ENCODE data around the gene RBPJL. TPM values are rescaled to one million over a fixed set of nuclear protein-coding genes. Genes with fewer than 3 reads are reported as not detected.

RBPJL gene
- total RNA-seq = not detected in 2 replicates

DNA sequence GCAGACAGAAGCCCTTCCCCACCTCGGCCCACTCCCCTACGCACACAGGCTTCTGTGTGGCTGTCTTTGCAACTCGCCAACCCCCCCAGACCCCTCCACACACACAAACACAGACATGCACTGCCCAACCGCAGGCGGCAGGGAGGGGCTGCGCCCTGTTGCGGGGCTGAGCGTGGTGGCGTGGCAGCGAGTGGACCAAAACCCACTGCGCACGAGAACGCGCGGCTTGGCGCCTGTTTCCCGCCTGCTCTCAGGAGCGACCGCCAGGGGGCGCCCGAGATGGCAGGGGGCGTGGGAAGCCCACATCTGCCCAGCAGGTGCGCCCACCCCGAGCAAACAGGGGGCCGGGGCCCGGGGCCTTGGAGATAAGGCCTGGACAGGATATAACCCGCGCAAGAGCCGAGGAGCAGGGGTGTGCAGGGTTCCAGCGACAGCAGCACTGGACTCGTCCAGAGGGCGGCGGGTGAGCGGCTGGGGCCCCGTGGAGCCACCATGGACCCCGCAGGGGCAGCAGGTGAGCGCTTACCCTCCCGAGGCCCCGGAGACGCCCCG, at the start of gene RBPJL:
Gene RBPJL (plus strand): TSS at position 410 of the 552 bp plus-strand sequence. CDS start 83 bp downstream, at position 493.
- no peak for DNase-seq (ENCODE audit: low read depth, low spot score)

GRCh38 chr20:45257161-45257560, 49.5 kb upstream of the RBPJL start:
- DNase-seq (ENCODE audit: low read depth, low spot score) = no peak

- DNase-seq (ENCODE audit: low read depth, low spot score) = no peak
These were observed 48.9 kb upstream of the RBPJL start for GRCh38 chr20:45257711-45258110.

DNA sequence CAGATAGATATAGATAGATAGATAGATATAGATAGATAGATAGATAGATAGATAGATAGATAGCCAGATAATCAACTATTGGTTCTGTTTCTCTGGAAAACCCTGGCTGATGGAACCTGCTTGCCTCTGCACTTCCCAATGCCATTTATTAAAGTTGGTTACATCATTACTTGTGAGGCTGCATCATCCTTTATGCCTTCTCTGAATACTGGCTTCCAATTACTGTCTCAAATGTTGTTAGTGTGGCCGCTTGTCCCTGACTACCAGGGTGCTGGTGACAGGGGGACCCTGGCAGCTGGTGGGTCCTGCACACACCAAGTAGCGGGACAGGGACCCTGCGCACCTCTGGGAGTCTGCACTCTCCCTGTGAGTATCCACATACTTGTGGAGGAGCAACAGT, 48.4 kb upstream of the RBPJL start:
- DNase-seq (ENCODE audit: low read depth, low spot score) = no peak

GRCh38 chr20:45258664-45259063, 48.0 kb upstream of the RBPJL start:
- DNase-seq (ENCODE audit: low read depth, low spot score) = no peak

- DNase-seq (ENCODE audit: low read depth, low spot score) = no peak
These were observed 42.9 kb upstream of the RBPJL start for GRCh38 chr20:45263556-45264266.

DNA sequence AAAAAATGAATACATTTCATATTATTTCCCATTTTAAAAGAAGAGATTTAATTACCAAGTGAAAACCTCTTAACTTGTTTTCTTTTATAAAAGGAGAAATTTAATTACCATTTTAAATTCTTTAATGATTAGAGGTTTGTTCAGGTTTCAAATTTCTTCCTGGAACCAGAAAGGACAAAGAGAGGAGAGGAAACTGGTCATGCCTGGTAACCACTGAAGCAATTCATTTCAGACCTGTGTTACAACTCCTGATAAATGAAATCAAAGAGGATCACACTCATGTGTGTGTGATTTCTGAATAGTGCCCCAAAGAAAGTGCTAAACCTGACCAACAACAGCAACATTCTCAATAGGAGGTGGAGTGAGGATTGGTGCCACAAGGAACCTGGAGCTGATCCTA, 39.7 kb upstream of the RBPJL start:
- no peak for DNase-seq (ENCODE audit: low read depth, low spot score)

DNA sequence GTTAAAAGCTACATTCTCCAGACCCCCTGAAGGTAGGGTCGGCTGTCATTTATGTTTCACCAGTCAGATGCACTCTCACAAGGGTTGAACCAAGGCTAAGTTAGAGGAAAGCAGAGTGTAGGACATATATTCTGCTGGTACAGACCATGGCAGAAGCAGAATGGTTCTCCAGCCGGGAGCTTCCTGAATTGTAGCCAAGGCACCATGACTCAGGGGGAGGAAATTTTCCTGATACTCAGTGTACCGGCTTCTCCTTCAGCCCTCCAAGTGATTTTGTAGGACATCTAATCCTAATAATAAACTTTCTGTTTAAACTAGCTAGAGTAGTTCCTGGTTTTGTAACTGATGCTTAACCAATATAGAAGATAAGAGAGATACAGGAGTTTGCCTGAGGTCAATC, 38.1 kb upstream of the RBPJL start:
- no peak for DNase-seq (ENCODE audit: low read depth, low spot score)

DNA sequence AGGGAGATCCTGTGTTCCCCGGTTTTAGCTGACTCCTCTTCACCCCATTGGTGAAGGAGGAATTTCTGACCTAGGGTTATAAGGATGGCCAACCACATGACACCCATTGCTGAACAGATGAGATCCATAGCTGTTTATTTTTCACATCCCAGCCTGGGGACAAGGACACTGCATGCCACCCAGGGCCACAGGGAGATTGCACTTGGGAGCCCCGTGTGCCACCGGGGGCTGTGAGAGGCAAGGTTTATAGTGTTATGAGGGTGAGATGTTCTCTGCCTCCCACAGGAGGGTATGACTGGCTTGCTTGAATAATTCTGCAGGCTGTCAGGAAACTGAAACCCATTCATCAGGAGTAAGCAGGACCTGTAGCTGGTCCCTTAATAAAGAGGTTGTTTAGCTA, 37.6 kb upstream of the RBPJL start:
- DNase-seq (ENCODE audit: low read depth, low spot score) = no peak

DNA sequence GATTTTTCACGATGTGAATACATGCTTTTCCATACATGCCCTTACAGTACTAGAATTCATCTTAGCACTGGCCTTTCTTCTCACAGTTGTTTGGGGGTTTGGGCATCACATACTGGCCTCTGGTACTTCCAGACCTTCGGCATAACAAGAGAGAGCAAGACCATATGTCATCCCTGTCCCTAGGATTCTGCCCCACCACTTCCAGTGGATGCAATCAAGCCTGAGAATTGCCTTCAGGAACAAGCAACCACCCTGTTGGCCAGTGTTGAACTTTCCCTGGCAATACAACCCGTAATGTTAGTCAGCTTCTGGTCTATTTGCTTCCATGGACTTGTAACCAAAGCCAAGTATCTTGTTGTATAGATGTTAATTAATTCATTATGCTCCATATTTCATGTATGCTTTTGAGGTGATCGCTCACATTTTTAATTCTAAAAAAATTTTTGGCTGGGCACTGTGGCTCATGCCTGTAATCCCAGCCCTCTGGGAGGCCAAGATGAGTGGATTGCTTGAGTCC, 36.8 kb upstream of the RBPJL start:
- DNase-seq (ENCODE audit: low read depth, low spot score) = no peak

GRCh38 chr20:45275338-45275737, 31.3 kb upstream of the RBPJL start:
- no peak for DNase-seq (ENCODE audit: low read depth, low spot score)

DNA sequence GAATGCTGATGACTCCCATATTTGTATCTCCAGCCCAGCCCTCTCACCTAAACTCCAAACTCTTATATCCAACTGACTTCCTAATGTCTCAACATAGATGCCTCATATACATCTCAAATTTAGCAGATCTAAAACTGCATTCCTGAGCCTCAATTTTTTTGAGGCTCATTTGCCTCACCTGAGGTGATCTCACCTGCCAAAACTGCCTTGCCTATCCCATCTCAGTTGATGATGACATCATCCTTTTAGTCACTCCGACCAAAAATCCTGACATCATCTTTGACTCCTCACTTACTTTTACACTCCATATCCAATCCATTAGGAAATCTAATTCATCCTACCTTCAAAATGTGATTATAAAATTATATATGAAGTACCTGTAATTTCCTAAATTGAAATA, 26.6 kb upstream of the RBPJL start:
- no peak for DNase-seq (ENCODE audit: low read depth, low spot score)

DNA sequence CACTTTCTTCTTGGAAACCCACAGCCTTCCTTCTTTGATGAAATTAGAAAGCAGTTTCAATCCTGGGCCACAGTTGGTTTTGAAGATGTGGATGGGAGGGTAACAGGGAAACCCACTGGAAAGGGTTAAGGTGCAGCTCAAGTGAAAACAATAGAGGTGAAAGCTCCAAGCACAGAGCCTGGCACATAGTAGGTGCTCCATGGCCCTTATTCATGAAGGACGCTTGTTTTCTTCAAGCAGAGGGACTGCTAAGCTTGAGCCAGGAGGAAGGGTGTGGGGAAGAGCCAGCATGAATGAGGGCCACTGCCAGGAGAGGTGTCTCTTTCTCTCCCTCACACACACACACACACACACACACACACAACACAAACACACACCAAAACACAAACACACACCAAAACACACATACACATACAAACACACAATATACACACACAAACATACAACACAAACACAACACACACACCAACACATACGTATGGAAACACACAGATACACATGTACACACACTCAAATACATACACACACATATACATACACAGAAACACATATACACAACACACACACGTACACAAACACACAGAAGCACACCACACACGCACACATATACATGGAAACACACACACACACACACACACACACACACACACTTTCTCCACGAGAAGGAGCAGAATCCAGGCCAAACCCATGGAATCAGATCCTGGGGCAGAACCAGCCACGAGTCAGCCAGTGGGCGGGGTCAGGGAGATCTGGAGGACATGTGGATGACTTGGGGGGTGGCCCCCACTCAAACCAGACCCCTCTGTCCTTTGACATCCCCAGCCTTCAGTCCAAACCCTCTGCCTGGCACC, 23.7 kb upstream of the RBPJL start:
- no peak for DNase-seq (ENCODE audit: low read depth, low spot score)

DNA sequence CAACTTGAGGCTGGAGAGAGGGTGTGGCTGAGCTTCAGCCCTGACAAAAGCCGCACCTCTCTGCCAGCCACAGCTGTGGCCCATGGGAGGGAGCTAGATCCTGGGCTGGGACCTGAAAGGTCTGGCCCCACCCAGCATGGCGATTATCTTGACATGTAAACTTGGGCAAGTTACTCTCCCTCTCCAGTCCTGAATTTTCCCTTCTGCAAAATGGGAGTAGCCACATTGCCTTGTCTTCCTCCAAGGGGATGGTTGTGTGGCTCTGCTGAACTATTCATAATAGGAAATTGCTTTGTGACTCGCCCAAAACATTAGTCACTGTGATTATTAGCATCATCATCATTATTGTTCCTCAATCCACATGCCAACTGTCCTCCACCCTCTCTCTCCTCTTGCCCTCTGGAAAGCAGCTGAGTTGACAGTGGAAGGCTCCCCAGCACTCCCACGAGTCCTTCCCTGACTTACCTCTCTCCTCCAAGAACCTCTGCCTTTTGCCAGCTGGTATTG, 23.0 kb upstream of the RBPJL start:
- no peak for DNase-seq (ENCODE audit: low read depth, low spot score)

DNA sequence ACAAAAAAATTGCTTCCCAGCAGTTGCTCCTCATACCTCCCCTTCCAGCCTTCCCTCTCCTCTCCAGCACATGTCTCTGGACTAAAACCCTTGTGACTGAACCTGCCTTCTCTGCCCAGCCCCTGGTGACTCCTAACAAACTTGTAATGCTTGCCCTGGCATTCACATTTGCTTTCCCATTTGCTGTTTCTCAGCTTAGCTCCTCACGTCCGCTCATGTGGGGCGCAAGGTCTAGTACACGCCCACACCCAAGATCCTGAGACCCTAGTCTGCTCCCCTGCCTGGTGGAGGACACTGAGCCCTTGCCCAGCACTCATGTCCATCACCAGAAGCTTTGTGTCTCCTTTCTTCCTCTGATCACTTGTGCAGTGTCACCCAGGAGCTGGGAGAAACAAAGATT, 18.3 kb upstream of the RBPJL start:
- DNase-seq (ENCODE audit: low read depth, low spot score) = no peak

DNA sequence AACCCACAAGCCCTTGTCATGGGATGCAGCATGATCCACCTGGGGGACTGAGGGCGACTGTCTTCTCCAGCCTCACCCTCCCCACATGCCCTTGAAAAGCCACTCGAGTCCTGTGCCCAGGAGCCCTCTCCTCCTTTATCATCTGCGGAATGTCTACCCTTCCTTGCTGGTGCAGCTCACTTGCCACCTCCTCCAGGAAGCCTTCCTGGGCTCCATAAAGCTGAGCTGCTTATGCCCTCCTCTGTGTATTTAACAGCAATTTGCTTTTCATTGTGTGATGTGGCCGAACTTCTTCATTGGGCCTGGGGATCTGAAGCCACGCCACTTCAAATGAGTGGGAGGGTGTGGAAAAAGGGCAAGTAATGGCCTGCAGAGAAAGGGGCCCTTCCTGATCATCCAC, 17.8 kb upstream of the RBPJL start:
- DNase-seq (ENCODE audit: low read depth, low spot score) = no peak

DNA sequence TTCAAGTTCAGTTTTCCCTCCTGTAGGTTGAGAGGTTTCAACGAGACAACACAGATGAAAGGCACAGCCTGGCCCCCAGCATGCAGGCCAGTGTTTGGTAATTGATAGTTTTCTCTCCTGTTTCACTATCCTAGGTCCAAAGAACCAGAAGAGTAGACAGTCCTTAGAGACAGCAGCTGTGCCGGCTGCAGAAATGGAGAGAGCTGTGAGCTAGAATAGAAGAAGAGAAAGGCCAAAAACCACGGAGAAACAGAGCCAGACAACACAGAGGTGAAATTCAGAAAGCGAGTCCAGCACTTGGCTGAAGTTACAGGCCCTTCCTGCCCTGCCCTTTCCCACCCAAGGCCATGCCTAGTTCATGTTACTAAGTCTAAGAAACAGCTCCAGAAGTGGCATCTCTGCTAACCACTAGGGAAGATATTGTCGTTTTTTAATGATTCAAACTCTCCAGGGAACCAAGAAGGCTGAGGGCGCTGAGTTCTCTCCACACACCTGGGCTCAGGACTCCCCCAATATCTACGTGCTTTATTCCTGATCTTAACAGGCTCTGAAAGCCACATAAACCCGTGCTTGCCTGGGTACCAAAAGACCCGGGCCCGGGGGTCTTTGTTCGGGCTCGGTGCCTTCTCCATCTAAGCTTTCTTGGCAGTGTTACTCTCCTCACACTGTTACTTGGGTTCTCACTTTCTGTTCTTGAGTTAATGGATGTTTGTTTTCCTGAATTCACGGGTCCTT, 16.5 kb upstream of the RBPJL start:
- no peak for DNase-seq (ENCODE audit: low read depth, low spot score)

- peak; percentile 7 for DNase-seq (ENCODE audit: low read depth, low spot score)
These were observed 15.8 kb upstream of the RBPJL start for GRCh38 chr20:45290677-45291355.

- DNase-seq (ENCODE audit: low read depth, low spot score) = no peak
These were observed 15.1 kb upstream of the RBPJL start for GRCh38 chr20:45291526-45291925.

GRCh38 chr20:45292343-45292742, 14.3 kb upstream of the RBPJL start:
- DNase-seq (ENCODE audit: low read depth, low spot score) = no peak

Measured in pulmonary artery endothelial cell (primary cell).